PC-3 (cell line): Measurements from ENCODE around the gene CD151. TPM values are rescaled to one million over a fixed set of nuclear protein-coding genes. Genes with fewer than 3 reads are reported as not detected.

ENCODE experiments used
- ATAC-seq: fragments of 200-7000 bp; cut with Tn5 transposase; 2 replicates; pipeline ENCODE4 v1.9.1; 2020; ENCODE audit warnings: mild to moderate bottlenecking, moderate library complexity
- BruUV-seq: library from RNA; stranded (reverse); fragments of 400-500 nt; replicated peaks from 2 replicates; lab custom pipeline; 2021; lab: Mats Ljungman, UMichigan
- CTCF ChIA-PET: fragments of 300-600 bp; sonication (Branson Sonifier 250); formaldehyde crosslinking; loops from one replicate; lab custom pipeline; 2022; ENCODE audit warnings: antibody characterized with exemption; lab: Charles Lee
- POLR2A ChIA-PET: fragments of 300-600 bp; sonication (Branson Sonifier 250); formaldehyde crosslinking; loops from one replicate; lab custom pipeline; 2022; ENCODE audit warnings: antibody characterized with exemption; ENCODE audit not compliant: unreplicated experiment; lab: Charles Lee
- DNase-seq: peaks from one replicate; pipeline ENCODE4 v3.0.0-alpha.2; 2015
- H2AFZ ChIP-seq: fragments of 300-600 bp; sonication (generic); 2 replicates; pipeline ENCODE4 v1.6.0; 2016; ENCODE audit warnings: antibody characterized with exemption, low read length
- H3F3A ChIP-seq: fragments of 300-600 bp; sonication (generic); one replicate; pipeline ENCODE4 v1.6.0; 2017; ENCODE audit warnings: antibody characterized with exemption, low read length, control low read depth, mild to moderate bottlenecking; ENCODE audit not compliant: unreplicated experiment
- H3K27ac ChIP-seq: fragments of 300-600 bp; sonication (generic); 2 replicates; pipeline ENCODE4 v1.5.1; 2016; ENCODE audit warnings: mild to moderate bottlenecking, low read length
- H3K27me3 ChIP-seq: fragments of 300-600 bp; sonication (generic); 2 replicates; pipeline ENCODE4 v1.6.1; 2016; ENCODE audit warnings: low read length, mixed read lengths
- H3K36me3 ChIP-seq: fragments of 300-600 bp; sonication (generic); 2 replicates; pipeline ENCODE4 v1.6.1; 2016; ENCODE audit warnings: low read depth, mixed run types, low read length, mixed read lengths
- H3K4me1 ChIP-seq: fragments of 300-600 bp; sonication (generic); 2 replicates; pipeline ENCODE4 v1.5.1; 2016; ENCODE audit warnings: low read length; ENCODE audit not compliant: insufficient read depth
- H3K4me2 ChIP-seq: fragments of 300-600 bp; sonication (generic); 2 replicates; pipeline ENCODE4 v1.6.0; 2016; ENCODE audit warnings: low read length
- H3K4me3 ChIP-seq: fragments of 300-600 bp; sonication (generic); 2 replicates; pipeline ENCODE4 v1.5.1; 2016; ENCODE audit warnings: mild to moderate bottlenecking, low read length, mixed read lengths
- H3K79me2 ChIP-seq: fragments of 300-600 bp; sonication (generic); 2 replicates; pipeline ENCODE4 v1.6.1; 2017; ENCODE audit warnings: low read length, mixed read lengths
- H3K9ac ChIP-seq: fragments of 300-600 bp; sonication (generic); 2 replicates; pipeline ENCODE4 v1.6.0; 2016; ENCODE audit warnings: mild to moderate bottlenecking, low read length
- H3K9me2 ChIP-seq: fragments of 300-600 bp; sonication (generic); replicated peaks from 2 replicates; pipeline ENCODE4 v1.6.1; 2016; ENCODE audit warnings: mixed run types, low read length, mixed read lengths
- H3K9me3 ChIP-seq: fragments of 300-600 bp; sonication (generic); 2 replicates; pipeline ENCODE4 v1.6.1; 2016; ENCODE audit warnings: low read length, mixed read lengths
- H4K20me1 ChIP-seq: fragments of 300-600 bp; sonication (generic); 2 replicates; pipeline ENCODE4 v1.6.1; 2016; ENCODE audit warnings: low read length, mixed read lengths
- EZH2 ChIP-seq: fragments of 300-600 bp; sonication (generic); IDR thresholded peaks from one replicate; pipeline ENCODE4 v1.6.1; 2017; ENCODE audit warnings: antibody characterized with exemption, mild to moderate bottlenecking, low read length; ENCODE audit not compliant: unreplicated experiment
- EZH2phosphoT487 ChIP-seq: fragments of 300-600 bp; sonication (generic); IDR thresholded peaks from 2 replicates; pipeline ENCODE4 v1.6.1; 2018; ENCODE audit warnings: mild to moderate bottlenecking, antibody characterized with exemption, low read length, borderline replicate concordance
- intact Hi-C: fragments of 100-400 bp; cut with micrococcal nuclease; formaldehyde crosslinking; loops from 2 replicates; pipeline ENCODE4 v1.9.0; 2023
- total RNA-seq: library from RNA; depleted of rRNA; stranded (reverse); fragments of >200 nt; gene quantifications from 2 replicates; pipeline ENCODE4 v1.2.3, GENCODE V29; 2014
- TF ChIP-seq, protein P1 (sequence below): fragments of 300-600 bp; sonication (generic); conservative IDR thresholded peaks from 2 replicates; pipeline ENCODE4 v1.5.1; 2017; ENCODE audit warnings: antibody characterized with exemption, low read depth, mild to moderate bottlenecking, low read length

CD151 gene
- total RNA-seq, 1 experiment from 2014 or later = 469 TPM

DNA sequence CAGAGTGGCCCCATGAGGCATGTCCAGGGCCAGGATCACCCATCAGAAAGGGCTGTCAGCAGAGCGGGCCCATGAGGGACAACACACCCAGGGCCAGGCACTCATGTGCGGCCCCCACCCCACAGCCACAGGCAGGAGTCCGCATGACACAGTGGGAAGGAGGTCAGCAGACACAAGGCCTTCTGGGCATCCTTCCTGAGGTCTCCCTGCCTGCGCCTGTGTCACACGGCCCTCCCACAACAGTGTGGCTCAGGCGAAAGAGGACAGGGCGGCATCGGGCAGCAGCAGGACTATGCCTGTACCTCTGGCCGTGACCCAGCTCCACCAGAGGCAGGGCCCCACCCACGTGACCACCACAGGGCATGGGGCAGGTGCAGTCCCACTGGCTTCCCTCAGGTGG, 50.8 kb downstream of the CD151 start:
- Histone ChIP-seq H3K9me2 (no peaks in the 10 kb centered on the region), H4K20me1 (no peaks in the 10 kb centered on the region), H3K4me2 (no peak overlapping the region), H3K9me3 (no peaks in the 10 kb centered on the region), H3K27me3 (no peaks in the 10 kb centered on the region), H3K27ac (no peak overlapping the region), H3K9ac (no peak overlapping the region), H3F3A (no peaks in the 10 kb centered on the region), H3K79me2 (no peaks in the 10 kb centered on the region), H3K4me1 (no peaks in the 10 kb centered on the region), H3K4me3 (no peak overlapping the region), H3K36me3 (peaks cover 6% of the 10 kb centered on the region; the same call in 1 of the 2 replicates), H2AFZ (no peak overlapping the region)
- intact Hi-C loops = no loop called here
- ATAC-seq = no peak
- CTCF ChIA-PET = no interaction called here
- POLR2A ChIA-PET = no interaction called here
- DNase-seq = no peak
- no peak for TF ChIP-seq EZH2phosphoT487
- TF ChIP-seq, protein P1, sequence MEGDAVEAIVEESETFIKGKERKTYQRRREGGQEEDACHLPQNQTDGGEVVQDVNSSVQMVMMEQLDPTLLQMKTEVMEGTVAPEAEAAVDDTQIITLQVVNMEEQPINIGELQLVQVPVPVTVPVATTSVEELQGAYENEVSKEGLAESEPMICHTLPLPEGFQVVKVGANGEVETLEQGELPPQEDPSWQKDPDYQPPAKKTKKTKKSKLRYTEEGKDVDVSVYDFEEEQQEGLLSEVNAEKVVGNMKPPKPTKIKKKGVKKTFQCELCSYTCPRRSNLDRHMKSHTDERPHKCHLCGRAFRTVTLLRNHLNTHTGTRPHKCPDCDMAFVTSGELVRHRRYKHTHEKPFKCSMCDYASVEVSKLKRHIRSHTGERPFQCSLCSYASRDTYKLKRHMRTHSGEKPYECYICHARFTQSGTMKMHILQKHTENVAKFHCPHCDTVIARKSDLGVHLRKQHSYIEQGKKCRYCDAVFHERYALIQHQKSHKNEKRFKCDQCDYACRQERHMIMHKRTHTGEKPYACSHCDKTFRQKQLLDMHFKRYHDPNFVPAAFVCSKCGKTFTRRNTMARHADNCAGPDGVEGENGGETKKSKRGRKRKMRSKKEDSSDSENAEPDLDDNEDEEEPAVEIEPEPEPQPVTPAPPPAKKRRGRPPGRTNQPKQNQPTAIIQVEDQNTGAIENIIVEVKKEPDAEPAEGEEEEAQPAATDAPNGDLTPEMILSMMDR = no peak
- TF ChIP-seq EZH2 = no peak
- BruUV-seq = no TSS peak

DNA sequence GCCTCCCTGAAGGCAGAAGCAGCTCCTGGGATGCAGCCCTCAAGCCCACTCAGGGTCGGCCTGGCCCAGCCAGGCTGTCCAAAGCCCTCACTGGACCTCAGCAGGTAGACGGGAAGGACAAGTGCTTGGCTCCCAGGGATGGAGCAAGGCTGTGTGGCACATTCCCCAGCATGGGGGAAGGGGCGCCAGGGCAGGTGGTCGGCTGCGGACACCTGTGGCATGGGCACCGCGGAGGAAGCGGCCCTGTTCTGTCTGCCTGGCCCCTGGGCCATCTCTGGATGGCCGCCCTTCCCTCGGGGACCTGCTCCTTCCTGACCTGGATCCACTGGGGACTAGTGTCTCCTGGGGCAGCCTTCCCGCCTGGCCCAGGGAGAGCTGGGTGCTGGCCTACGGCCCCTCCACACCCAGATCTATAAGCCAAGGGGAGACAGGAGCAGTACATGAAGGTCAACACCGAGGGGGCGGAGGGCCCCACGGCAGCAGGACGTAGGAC, 51.9 kb downstream of the CD151 start:
- intact Hi-C loops = no loop called here
- ChIA-PET CTCF (no interaction called here), POLR2A (no interaction called here)
- peaks cover 6% of the 10 kb centered on the region; the same call in 1 of the 2 replicates for H3K36me3 ChIP-seq
- DNase-seq (no peak), ATAC-seq (no peak)
- H3K9me2 ChIP-seq = no peaks in the 10 kb centered on the region
- H3K79me2 ChIP-seq = no peaks in the 10 kb centered on the region
- no peaks in the 10 kb centered on the region for H3K9me3 ChIP-seq
- H3K4me2 ChIP-seq = no peak overlapping the region
- H4K20me1 ChIP-seq = no peaks in the 10 kb centered on the region
- H3K4me3 ChIP-seq = no peak overlapping the region
- no peaks in the 10 kb centered on the region for H3F3A ChIP-seq
- H2AFZ ChIP-seq = no peak overlapping the region
- H3K4me1 ChIP-seq = no peaks in the 10 kb centered on the region
- H3K27me3 ChIP-seq = no peaks in the 10 kb centered on the region
- no TSS peak for BruUV-seq
- TF ChIP-seq EZH2 = no peak
- TF ChIP-seq EZH2phosphoT487 = no peak
- TF ChIP-seq, protein P1 = no peak
- H3K9ac ChIP-seq = no peak overlapping the region
- H3K27ac ChIP-seq = no peak overlapping the region

DNA sequence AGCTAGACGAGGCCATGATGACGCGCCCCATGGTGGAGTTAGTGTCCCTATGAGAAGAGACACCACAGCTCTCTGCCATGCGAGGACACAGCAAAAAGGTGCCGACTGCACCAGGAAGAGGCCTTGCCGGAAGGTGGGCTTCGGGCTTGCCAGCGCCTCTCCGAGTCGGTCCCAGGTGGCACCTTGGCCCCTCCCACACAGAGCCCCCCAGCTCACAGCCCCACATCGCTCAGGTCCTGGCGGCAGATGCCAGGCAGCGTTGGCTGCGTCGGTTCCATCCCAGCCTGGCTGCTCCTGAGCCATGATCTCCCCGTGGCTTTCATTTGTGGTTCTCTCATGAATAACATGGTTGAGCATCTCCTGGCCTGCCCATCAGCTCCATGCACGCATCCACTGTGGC, 53.8 kb downstream of the CD151 start:
- Histone ChIP-seq H3F3A (no peaks in the 10 kb centered on the region), H3K79me2 (no peaks in the 10 kb centered on the region), H3K9me2 (no peaks in the 10 kb centered on the region), H3K27ac (no peak overlapping the region), H3K4me3 (no peak overlapping the region), H3K9ac (no peak overlapping the region), H4K20me1 (no peaks in the 10 kb centered on the region), H3K36me3 (peaks cover 6% of the 10 kb centered on the region; the same call in 1 of the 2 replicates), H3K9me3 (no peaks in the 10 kb centered on the region), H2AFZ (no peak overlapping the region), H3K4me1 (no peaks in the 10 kb centered on the region), H3K27me3 (no peaks in the 10 kb centered on the region), H3K4me2 (no peak overlapping the region)
- ChIA-PET CTCF (no interaction called here), POLR2A (no interaction called here)
- TF ChIP-seq, protein P1 = no peak
- TF ChIP-seq EZH2phosphoT487 = no peak
- no peak for TF ChIP-seq EZH2
- DNase-seq = no peak
- intact Hi-C loops = no loop called here
- no peak for ATAC-seq
- BruUV-seq = no TSS peak
